ENCODE results near the gene C1QTNF5. TPM values are rescaled to one million over a fixed set of nuclear protein-coding genes. Genes with fewer than 3 reads are reported as not detected.
A peak's percentile ranks its signal among the peaks of the same experiment; 100 is the strongest.

Gene C1QTNF5
- polyA plus RNA-seq, 1 donor from 2014 or later, result not detected

DNA sequence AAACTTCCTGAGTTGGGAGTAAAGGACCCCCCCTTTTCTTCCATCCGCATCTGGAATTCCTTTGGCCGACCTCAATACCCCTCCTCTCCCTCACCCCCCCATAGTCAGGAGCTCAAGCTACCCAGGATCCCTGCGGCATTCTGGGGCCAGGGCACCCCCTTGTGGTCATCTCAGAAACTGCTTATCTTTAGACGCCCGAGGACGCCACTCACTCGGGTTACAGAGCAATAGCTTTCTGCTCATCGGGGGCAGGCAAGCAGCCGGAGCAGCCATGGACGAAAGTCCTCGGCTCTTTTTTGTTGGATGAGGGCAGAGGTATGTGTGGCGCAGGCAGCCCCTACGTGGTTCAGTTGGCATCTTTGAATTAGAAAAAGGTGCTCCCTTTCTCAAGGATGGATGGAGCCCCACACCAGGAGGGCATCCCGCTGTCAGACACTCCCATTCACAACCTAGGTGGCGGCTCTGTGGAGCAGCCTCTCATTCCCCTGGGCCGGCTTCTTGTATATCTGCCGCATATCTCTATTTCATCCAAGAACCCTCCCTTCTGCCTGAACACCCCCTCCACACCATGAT is 2.3 kb downstream of the C1QTNF5 start:
- peak overlapping the region; percentile 34 for H3K9ac ChIP-seq (ENCODE audit: low read length)
- H3K79me2 ChIP-seq (replicated peaks; ENCODE audit: insufficient read depth, low read length), result peaks cover 6% of the 10 kb centered on the region
- H3K9me2 ChIP-seq (ENCODE audit: insufficient read depth, low read length), result no peaks in the 10 kb centered on the region
- H3K27me3 ChIP-seq (ENCODE audit: insufficient read depth, low read depth, low read length), result peaks cover 36% of the 10 kb centered on the region
- TF ChIP-seq CTCF (IDR thresholded peaks at IDR 0.05; ENCODE audit: poor library complexity, severe bottlenecking) (peak; percentile 90), RAD21 (conservative IDR thresholded peaks at IDR 0.05) (peak; percentile 82), SMC3 (conservative IDR thresholded peaks at IDR 0.05; ENCODE audit: poor library complexity) (peak; percentile 82), POLR2AphosphoS5 (IDR thresholded peaks at IDR 0.05) (no peak), EZH2 (IDR thresholded peaks at IDR 0.05; ENCODE audit: borderline replicate concordance, insufficient read depth, low read length, poor library complexity, severe bottlenecking) (no peak), REST (IDR thresholded peaks at IDR 0.05; ENCODE audit: borderline replicate concordance) (no peak), TAF1 (IDR thresholded peaks at IDR 0.05; ENCODE audit: low read depth) (no peak), EP300 (conservative IDR thresholded peaks at IDR 0.05; ENCODE audit: poor library complexity, severe bottlenecking) (no peak), MXI1 (conservative IDR thresholded peaks at IDR 0.05; ENCODE audit: poor library complexity, severe bottlenecking) (no peak)
- no peaks in the 10 kb centered on the region for H4K20me1 ChIP-seq (ENCODE audit: insufficient read depth)
- H3K4me3 ChIP-seq (ENCODE audit: low read length), result peak overlapping the region; percentile 40
- no peaks in the 10 kb centered on the region for H3F3A ChIP-seq (ENCODE audit: insufficient read depth, low read length, poor library complexity, severe bottlenecking)
- H3K9me3 ChIP-seq (ENCODE audit: low read length), result no peaks in the 10 kb centered on the region
- H3K4me2 ChIP-seq (ENCODE audit: low read length), result no peak overlapping the region
- H2AFZ ChIP-seq (ENCODE audit: low read depth, low read length), result no peak overlapping the region
- no peak overlapping the region for H3K27ac ChIP-seq (ENCODE audit: low read length)
- H3K36me3 ChIP-seq (ENCODE audit: insufficient read depth, low read length), result no peaks in the 10 kb centered on the region

GRCh38 chr11:119337581-119338317 is 2.9 kb downstream of the C1QTNF5 start:
- Histone ChIP-seq H3K9me2 (ENCODE audit: insufficient read depth, low read length) (no peaks in the 10 kb centered on the region), H2AFZ (ENCODE audit: low read depth, low read length) (no peak overlapping the region), H3K27ac (ENCODE audit: low read length) (no peak overlapping the region), H3K4me3 (ENCODE audit: low read length) (peak overlapping the region; percentile 40), H3F3A (ENCODE audit: insufficient read depth, low read length, poor library complexity, severe bottlenecking) (no peaks in the 10 kb centered on the region), H3K27me3 (ENCODE audit: insufficient read depth, low read depth, low read length) (peaks cover 36% of the 10 kb centered on the region), H3K9ac (ENCODE audit: low read length) (peak overlapping the region; percentile 29), H3K79me2 (replicated peaks; ENCODE audit: insufficient read depth, low read length) (peaks cover 6% of the 10 kb centered on the region), H3K4me2 (ENCODE audit: low read length) (no peak overlapping the region), H3K36me3 (ENCODE audit: insufficient read depth, low read length) (no peaks in the 10 kb centered on the region), H4K20me1 (ENCODE audit: insufficient read depth) (no peaks in the 10 kb centered on the region), H3K9me3 (ENCODE audit: low read length) (no peaks in the 10 kb centered on the region)
- TF ChIP-seq POLR2AphosphoS5 (IDR thresholded peaks at IDR 0.05) (no peak), CTCF (IDR thresholded peaks at IDR 0.05; ENCODE audit: poor library complexity, severe bottlenecking) (no peak), EZH2 (IDR thresholded peaks at IDR 0.05; ENCODE audit: borderline replicate concordance, insufficient read depth, low read length, poor library complexity, severe bottlenecking) (no peak), RAD21 (conservative IDR thresholded peaks at IDR 0.05) (no peak), EP300 (conservative IDR thresholded peaks at IDR 0.05; ENCODE audit: poor library complexity, severe bottlenecking) (no peak), MXI1 (conservative IDR thresholded peaks at IDR 0.05; ENCODE audit: poor library complexity, severe bottlenecking) (no peak), SMC3 (conservative IDR thresholded peaks at IDR 0.05; ENCODE audit: poor library complexity) (no peak), REST (IDR thresholded peaks at IDR 0.05; ENCODE audit: borderline replicate concordance) (no peak), TAF1 (IDR thresholded peaks at IDR 0.05; ENCODE audit: low read depth) (no peak)
